CD4-positive, alpha-beta T cell (primary cell): ENCODE results near the gene DDI2. TPM values are rescaled to one million over a fixed set of nuclear protein-coding genes. Genes with fewer than 3 reads are reported as not detected.
"Not testable (repeated sequence)": the region's sequence is repeated elsewhere in the genome, so short reads cannot be mapped to it uniquely, and the experiment has no call there.

ENCODE experiments used
- ATAC-seq: fragments of 200-7000 bp; cut with Tn5 transposase; one replicate; pipeline ENCODE4 v1.10.0; 2022; ENCODE audit warnings: mild to moderate bottlenecking; ENCODE audit not compliant: poor library complexity
- CTCF ChIA-PET: fragments of 350-600 bp; sonication (Branson Sonifier 250); formaldehyde crosslinking; loops from one replicate; lab custom pipeline; 2021; ENCODE audit warnings: antibody characterized with exemption, inconsistent platforms; lab: Charles Lee
- POLR2A ChIA-PET: fragments of 350-600 bp; sonication (Branson Sonifier 250); formaldehyde crosslinking; loops from one replicate; lab custom pipeline; 2021; ENCODE audit warnings: antibody characterized with exemption, inconsistent platforms; lab: Charles Lee
- DNase-seq, 14 experiments: peaks; one replicate each; pipeline ENCODE4 v3.0.0-alpha.2; 2013 to 2020; ENCODE audit warnings: mixed read lengths in 2 of 14
- H3K27ac ChIP-seq, 2 donors: one replicate each; pipeline versions ENCODE4 v1.5.1 to v1.7.0; 2013; ENCODE audit warnings: low read length in 2 of 2, low read depth in 1 of 2, mild to moderate bottlenecking in 1 of 2
- H3K27me3 ChIP-seq, 2 experiments: 1 replicate in 1 of 2; 2 replicates in 1 of 2; pipeline versions ENCODE4 v1.6.1 to v1.7.0; 2013; ENCODE audit warnings: low read length in 2 of 2, control low read depth in 1 of 2, mild to moderate bottlenecking in 1 of 2, moderate library complexity in 1 of 2; ENCODE audit not compliant: insufficient read depth in 2 of 2, control insufficient read depth in 1 of 2
- H3K36me3 ChIP-seq: one replicate; pipeline ENCODE4 v1.6.1; 2013; ENCODE audit warnings: low read length, control low read depth; ENCODE audit not compliant: insufficient read depth
- H3K4me1 ChIP-seq: one replicate; pipeline ENCODE4 v1.6.1; 2013; ENCODE audit warnings: low read length, control low read depth; ENCODE audit not compliant: insufficient read depth
- H3K4me3 ChIP-seq: one replicate; pipeline ENCODE4 v1.5.1; 2013; ENCODE audit warnings: mild to moderate bottlenecking, low read length, moderate library complexity
- H3K9me3 ChIP-seq, 2 experiments: 1 replicate in 1 of 2; 2 replicates in 1 of 2; pipeline versions ENCODE4 v1.6.1 to v1.7.0; 2013; ENCODE audit warnings: low read length in 2 of 2, mild to moderate bottlenecking in 2 of 2, control low read depth in 1 of 2, moderate library complexity in 1 of 2; ENCODE audit not compliant: control insufficient read depth in 1 of 2, insufficient read depth in 1 of 2
- H3K27ac Mint-ChIP-seq: one replicate; pipeline ENCODE4 v1.8.0; 2020; ENCODE audit warnings: mixed read lengths
- H3K27me3 Mint-ChIP-seq: one replicate; pipeline ENCODE4 v1.8.0; 2021; ENCODE audit warnings: mixed read lengths
- H3K36me3 Mint-ChIP-seq: one replicate; pipeline ENCODE4 v1.8.0; 2021; ENCODE audit warnings: low read depth, mixed read lengths
- H3K4me1 Mint-ChIP-seq: one replicate; pipeline ENCODE4 v1.8.0; 2021; ENCODE audit warnings: low read depth, mixed read lengths
- H3K4me3 Mint-ChIP-seq: one replicate; pipeline ENCODE4 v1.8.0; 2020; ENCODE audit warnings: mild to moderate bottlenecking, mixed read lengths
- H3K9me3 Mint-ChIP-seq: one replicate; pipeline ENCODE4 v1.8.0; 2020; ENCODE audit warnings: mixed read lengths
- CTCF ChIP-seq: fragments of 200-600 bp; IDR thresholded peaks from one replicate; pipeline ENCODE4 v1.8.0; 2022; ENCODE audit warnings: antibody characterized with exemption, mild to moderate bottlenecking
- intact Hi-C, 2 experiments: fragments of 100-400 bp; cut with DNase I in 1 of 2; cut with micrococcal nuclease in 1 of 2; formaldehyde crosslinking; loops; one replicate each; pipeline versions ENCODE4 v1.15.1 to v1.9.0; 2023 to 2025; cut with DNase I, micrococcal nuclease
- total RNA-seq, 174 experiments: library from RNA in 2 of 174; stranded (reverse) in 2 of 174; gene quantifications; one replicate each; pipeline ENCODE4 v1.2.3 and lab custom pipeline; 2021 to 2026

The DDI2 gene
- total RNA-seq, 2 experiments from 2014 or later: 24.2 to 29.9 TPM

- DNase-seq (no peak), ATAC-seq (no peak)
- H3K4me1 Mint-ChIP-seq: peaks cover 43% of the 10 kb centered on the region
- peak overlapping the region; percentile 84 for H3K27ac Mint-ChIP-seq
- Histone ChIP-seq H3K9me3 (no peaks in the 10 kb centered on the region), H3K36me3 (peaks cover 14% of the 10 kb centered on the region), H3K4me3 (no peak overlapping the region), H3K4me1 (peaks cover 33% of the 10 kb centered on the region), H3K27ac (peak overlapping the region in 1 of 2 donors; percentile 86), H3K27me3 (no peaks in the 10 kb centered on the region)
- no peaks in the 10 kb centered on the region for H3K27me3 Mint-ChIP-seq
- no peaks in the 10 kb centered on the region for H3K36me3 Mint-ChIP-seq
- CTCF ChIA-PET: no interaction called here
- POLR2A ChIA-PET: interaction anchor here (1.4 to 2.4 kb wide), 2 partner anchors 13 to 34 kb away, joined by 5 to 25 read pairs; partner anchors contain the start of gene PLEKHM2
- no peak overlapping the region for H3K4me3 Mint-ChIP-seq
- TF ChIP-seq CTCF: no peak
- H3K9me3 Mint-ChIP-seq: no peaks in the 10 kb centered on the region
- intact Hi-C loops: no loop called here
These were observed 80.9 kb downstream of the DDI2 start for GRCh38 chr1:15698201-15698600.

GRCh38 chr1:15699321-15699720 lies 82.1 kb downstream of the DDI2 start:
- intact Hi-C loops, H3K27me3 ChIP-seq, H3K4me3 ChIP-seq, CTCF ChIA-PET, H3K9me3 Mint-ChIP-seq, ATAC-seq, H3K36me3 Mint-ChIP-seq, H3K4me3 Mint-ChIP-seq, DNase-seq, H3K27me3 Mint-ChIP-seq, H3K9me3 ChIP-seq, H3K27ac ChIP-seq, POLR2A ChIA-PET: not testable (repeated sequence)
- H3K27ac Mint-ChIP-seq: peak overlapping the region; percentile 84
- peaks cover 10% of the 10 kb centered on the region for H3K36me3 ChIP-seq
- H3K4me1 ChIP-seq: peaks cover 36% of the 10 kb centered on the region
- peaks cover 47% of the 10 kb centered on the region for H3K4me1 Mint-ChIP-seq

GRCh38 chr1:15700508-15700907 lies 83.2 kb downstream of the DDI2 start:
- peaks cover 41% of the 10 kb centered on the region for H3K4me1 Mint-ChIP-seq
- H3K4me3 ChIP-seq: no peak overlapping the region
- peaks cover 36% of the 10 kb centered on the region for H3K4me1 ChIP-seq
- H3K27ac ChIP-seq: no peak overlapping the region
- no peak for DNase-seq
- no peaks in the 10 kb centered on the region for H3K9me3 Mint-ChIP-seq
- peak overlapping the region; percentile 53 for H3K27ac Mint-ChIP-seq
- intact Hi-C loops: no loop called here
- POLR2A ChIA-PET: no interaction called here
- H3K27me3 ChIP-seq: no peaks in the 10 kb centered on the region
- CTCF ChIA-PET: no interaction called here
- peak overlapping the region; percentile 8 for H3K4me3 Mint-ChIP-seq
- H3K27me3 Mint-ChIP-seq: no peaks in the 10 kb centered on the region
- H3K36me3 Mint-ChIP-seq: peaks cover 12% of the 10 kb centered on the region
- TF ChIP-seq CTCF: no peak
- ATAC-seq: no peak
- no peaks in the 10 kb centered on the region for H3K9me3 ChIP-seq
- H3K36me3 ChIP-seq: peaks cover 15% of the 10 kb centered on the region

GRCh38 chr1:15701784-15702183 lies 84.5 kb downstream of the DDI2 start:
- ATAC-seq (no peak), DNase-seq (no peak)
- intact Hi-C loops: no loop called here
- no peaks in the 10 kb centered on the region for H3K9me3 Mint-ChIP-seq
- H3K4me1 Mint-ChIP-seq: peaks cover 40% of the 10 kb centered on the region
- peaks cover 21% of the 10 kb centered on the region for H3K36me3 Mint-ChIP-seq
- ChIA-PET POLR2A (no interaction called here), CTCF (no interaction called here)
- no peaks in the 10 kb centered on the region for H3K27me3 Mint-ChIP-seq
- Histone ChIP-seq H3K27me3 (no peaks in the 10 kb centered on the region), H3K9me3 (no peaks in the 10 kb centered on the region), H3K4me1 (peaks cover 28% of the 10 kb centered on the region), H3K27ac (no peak overlapping the region), H3K4me3 (no peak overlapping the region), H3K36me3 (peaks cover 11% of the 10 kb centered on the region)
- H3K4me3 Mint-ChIP-seq: no peak overlapping the region
- no peak overlapping the region for H3K27ac Mint-ChIP-seq
- TF ChIP-seq CTCF: no peak
